CD4-positive, alpha-beta T cell treated with Interleukin-4 for 1 hour (primary cell): Measurements from ENCODE around the gene CCL19.
A peak's percentile ranks its signal among the peaks of the same experiment; 100 is the strongest.
"Not testable (repeated sequence)": the region's sequence is repeated elsewhere in the genome, so short reads cannot be mapped to it uniquely, and the experiment has no call there.

Experiments
- DNase-seq, 2 donors: peaks; one replicate each; pipeline ENCODE4 v3.0.0-alpha.2; 2020 to 2022

The CCL19 gene

DNA sequence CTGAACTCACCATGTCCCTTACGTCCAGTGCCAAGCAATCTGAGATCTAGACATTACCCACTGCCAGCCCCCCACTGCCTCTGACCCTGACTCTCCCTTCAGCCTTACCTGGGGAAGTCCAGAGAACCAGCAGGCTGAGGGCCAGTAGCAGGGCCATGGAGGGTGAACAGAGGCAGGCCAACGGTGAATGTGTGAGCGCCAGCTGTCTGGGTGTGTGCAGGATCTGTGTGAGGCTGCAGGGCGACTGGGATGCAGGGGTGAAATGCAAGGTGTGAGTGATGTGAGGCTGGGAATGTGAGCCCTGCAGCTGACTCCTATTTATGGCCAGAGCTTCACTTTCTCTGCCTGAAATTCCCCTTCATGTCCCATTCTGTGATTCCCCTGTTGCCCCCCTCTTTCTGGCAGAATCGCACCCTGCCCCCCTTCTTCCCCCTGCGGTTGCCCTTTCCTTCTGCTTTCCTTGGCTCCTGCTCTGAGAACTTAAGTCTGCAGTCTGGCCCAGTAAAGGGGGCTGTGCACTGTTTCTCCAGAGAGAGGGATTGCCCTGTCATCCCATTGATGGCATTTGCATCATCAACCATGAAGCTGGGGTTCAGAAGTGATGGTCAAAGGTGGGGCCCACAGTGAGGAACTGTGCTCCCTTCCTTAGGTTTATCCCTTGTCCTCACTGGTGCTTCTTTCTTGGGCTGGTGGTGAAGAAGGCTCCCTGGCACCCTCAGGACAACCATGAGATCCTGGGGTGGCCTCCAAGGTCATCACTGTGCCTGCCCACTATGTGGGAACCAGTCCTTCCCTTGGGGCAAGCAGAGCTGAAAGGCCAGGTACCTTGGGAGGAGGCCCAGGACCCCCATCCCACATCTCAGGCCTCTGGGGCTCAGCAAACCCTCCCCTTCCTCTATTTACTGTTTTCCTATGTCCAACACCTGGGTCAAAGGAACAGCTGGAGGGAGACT is at the start of gene CCL19:
Gene CCL19, minus strand, starts transcription at position 294 of the 953 bp plus-strand sequence. Its CDS starts 137 bp downstream, at position 157.
- DNase-seq: no peak

DNA sequence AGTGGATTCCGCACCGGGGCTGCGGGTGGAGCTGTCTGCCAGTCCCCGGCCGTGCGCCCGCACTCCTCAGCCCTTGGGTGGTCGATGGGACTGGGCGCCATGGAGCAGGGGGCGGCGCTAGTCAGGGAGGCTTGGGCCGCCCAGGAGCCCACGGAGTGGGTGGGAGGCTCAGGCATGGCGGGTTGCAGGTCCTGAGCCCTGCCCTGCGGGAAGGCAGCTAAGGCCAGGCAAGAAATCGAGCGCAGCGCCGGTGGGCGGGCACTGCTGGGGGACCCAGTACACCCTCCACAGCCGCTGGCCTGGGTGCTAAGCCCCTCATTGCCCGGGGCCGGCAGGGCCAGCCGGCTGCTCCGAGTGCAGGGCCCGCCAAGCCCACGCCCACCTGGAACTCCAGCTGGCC is 49.1 kb upstream of the CCL19 start:
- not testable (repeated sequence) for DNase-seq

DNA sequence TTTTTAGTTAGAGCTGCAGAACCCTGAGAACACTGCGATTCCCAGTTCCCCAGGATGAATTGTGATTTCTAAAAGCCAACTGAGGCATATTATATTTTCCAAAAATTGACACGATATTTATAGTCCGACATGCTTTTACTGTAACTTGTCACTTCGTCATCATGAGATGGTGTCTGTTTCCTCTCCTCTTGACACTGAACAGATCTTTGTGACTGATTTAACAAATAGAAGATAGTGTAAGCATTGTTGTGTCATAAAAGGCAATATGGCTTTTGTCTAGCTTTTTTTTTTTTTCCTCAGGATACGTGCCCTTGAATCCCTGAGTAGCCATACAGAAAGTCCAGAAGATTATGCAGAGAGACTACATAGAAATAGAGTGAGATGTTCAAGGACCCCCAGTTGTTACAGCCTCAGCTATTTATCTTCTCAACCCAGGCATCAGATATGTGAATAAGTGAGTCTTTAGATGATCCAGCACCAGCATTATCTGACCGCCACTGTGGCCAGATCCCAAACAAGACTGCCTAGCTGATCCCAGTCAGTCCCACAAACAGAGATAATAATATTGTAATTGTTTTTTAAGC is 46.7 kb upstream of the CCL19 start:
- DNase-seq: no peak

DNA sequence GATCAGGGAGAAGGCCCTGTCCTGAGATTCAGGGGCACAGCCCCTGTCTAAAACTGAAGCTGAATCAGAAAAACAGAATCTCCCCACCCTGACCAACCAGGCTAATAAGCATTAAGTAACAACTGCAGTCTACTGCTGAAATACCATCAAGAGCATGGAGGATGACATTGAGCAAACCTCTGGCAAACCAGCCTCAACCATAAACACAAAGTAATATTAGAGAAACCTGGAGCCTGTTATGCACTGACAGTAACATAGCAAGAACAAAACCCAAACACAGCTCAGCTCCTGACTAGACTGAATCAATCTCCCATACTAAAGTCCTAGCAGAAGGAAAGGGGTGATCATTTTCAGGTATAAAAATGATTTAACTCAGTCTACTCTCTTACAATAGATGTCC is 43.6 kb upstream of the CCL19 start:
- DNase-seq: no peak

DNA sequence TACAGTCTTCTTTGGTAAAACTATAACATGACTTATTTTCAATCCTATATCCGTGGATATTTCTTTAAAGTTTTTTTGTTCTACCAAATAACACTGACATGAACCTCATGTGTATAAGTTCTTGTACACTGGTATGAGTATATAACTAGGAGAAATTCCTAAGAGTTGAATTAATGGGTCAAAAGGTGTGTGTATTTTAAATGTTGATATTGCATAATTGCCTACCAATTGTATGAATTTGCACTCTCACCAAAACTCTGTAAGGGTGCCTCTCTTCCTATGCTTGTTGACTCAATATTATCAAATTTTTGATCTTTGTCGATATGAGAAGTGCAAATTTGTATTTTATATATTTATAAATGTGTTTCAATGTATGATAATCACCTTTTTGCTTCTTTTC is 41.8 kb upstream of the CCL19 start:
- DNase-seq: no peak

DNA sequence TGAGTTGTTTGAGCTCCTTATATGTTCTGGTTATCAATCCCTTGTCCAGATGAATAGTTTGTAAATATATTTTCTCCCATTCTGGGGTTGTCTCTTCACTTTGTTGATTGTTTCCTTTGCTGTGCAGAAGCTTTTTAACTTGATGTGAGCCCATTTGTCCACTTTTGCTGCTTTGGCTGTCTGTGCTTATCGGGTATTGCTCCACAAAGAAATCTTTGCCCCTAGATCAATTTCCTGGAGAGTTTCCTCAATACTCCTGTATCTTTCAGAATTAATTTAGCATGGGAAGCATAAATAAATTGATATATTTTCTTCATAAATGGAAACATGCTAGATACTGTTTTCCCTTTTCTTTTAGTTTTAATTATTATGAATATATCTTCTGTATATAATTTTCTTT is 41.4 kb upstream of the CCL19 start:
- DNase-seq: no peak

DNA sequence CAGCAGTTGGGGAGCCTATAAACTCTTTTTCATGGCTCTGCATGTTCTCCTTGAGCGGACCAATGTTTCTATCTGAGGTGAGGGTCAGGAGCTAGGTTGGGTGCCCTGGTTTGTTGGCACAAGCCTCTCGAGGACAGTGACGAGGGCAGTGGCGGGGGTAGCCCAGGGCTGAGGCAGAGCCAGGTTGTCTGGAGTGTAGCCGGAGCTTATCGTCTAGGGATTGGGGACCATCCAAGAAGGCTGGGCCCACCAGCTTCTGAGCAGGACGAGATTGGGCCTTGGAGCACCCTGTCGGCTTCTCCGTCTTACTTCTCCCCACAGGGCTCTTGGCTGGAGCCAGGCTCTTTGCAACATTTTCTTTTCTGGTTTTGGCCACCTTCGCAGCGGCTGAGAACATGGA is 32.1 kb upstream of the CCL19 start:
- DNase-seq: no peak

DNA sequence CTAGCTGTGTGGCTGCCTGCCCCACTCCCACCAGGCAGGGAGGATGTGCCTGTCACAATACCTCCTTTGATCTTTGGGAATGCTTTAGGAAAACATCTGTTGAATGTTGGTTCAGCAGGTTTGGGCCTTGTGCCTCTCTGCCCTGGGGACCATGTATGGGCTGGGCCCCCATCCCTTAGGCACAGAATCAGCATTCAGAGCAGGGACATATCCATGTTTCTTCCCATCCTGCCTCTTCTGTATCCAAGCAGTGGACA is 28.6 kb upstream of the CCL19 start:
- not testable (repeated sequence) for DNase-seq

DNA sequence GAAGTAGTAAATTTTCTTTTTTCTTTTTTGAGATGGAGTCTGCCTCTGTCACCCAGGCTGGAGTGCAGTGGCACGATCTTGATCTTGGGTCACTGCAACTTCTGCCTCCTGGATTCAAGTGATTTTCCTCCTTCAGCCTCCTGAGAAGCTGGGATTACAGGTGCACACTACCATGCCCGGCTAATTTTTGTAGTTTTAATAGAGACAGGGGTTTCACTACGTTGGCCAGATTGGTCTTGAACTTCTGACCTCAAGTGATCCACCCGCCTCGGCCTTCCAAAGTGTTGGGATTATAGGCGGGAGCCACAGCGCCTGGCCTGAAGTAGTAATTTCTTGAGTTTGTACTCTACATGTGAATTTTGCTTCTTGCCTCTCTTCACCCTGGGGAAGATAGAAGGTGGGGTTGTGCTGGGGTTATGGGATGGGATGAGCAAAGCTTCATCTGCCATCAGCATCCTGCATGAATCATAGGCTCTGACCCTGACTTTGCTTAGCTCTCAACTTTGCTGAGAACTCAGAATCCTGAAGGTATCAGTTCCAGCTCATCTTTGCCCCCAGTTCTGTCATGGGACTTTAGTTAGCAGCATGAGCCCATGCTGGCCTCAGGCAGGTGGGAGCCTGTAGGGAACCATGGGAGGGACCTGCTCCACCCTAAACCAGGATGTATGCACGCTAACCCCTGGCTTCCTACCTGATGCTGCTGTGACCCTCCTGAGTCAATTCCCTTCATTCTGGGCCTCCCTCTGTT is 28.1 kb upstream of the CCL19 start:
- DNase-seq: no peak

DNA sequence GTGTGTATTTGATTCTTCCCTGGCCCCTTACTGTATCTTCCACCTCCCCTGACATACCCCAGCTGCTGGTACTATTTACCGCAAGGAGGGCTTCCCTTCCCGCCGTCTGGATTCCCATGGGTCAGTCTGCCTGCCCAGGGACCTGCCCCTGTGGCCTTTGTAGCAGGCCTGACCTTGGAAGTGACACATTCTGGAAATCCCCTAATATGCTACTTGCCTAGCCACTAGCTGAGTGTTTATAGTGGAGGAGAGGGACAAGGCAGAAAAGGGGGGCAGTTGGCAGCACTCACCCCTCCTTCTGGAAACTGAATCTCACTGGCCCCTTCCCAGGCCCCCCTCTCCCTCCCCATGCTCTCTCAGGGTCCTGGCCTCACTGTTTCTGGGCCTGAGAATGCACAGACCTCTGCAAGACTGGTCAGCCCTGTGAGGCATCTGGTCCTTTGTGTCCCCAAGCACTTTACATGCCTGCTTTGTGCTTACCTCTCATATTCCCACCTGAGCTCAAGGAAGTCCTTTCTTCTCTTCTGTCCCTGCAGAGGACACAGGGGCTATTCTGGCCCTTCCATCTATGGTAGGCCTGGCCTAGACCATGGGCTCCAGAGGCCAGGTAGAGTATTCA is 27.0 kb upstream of the CCL19 start:
- no peak for DNase-seq

DNA sequence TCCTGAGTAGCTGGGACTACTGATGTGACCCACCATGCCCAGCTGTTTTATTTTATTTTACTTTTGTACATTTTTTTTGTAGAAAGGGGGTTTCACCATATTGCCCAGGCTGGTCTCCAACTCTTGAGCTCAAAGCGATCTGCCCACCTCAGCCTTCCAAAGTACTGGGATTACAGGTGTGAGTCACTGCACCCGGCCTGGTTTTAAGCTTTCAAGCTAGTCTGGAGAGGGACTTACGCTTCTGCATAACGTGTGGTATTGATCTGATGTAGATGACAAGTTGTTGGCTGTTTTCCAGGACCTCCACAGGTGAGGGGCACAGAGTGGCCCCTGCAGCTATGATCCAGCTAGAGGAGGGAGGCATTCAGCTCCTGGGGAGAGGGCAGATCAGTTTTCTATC is 25.6 kb upstream of the CCL19 start:
- no peak for DNase-seq

DNA sequence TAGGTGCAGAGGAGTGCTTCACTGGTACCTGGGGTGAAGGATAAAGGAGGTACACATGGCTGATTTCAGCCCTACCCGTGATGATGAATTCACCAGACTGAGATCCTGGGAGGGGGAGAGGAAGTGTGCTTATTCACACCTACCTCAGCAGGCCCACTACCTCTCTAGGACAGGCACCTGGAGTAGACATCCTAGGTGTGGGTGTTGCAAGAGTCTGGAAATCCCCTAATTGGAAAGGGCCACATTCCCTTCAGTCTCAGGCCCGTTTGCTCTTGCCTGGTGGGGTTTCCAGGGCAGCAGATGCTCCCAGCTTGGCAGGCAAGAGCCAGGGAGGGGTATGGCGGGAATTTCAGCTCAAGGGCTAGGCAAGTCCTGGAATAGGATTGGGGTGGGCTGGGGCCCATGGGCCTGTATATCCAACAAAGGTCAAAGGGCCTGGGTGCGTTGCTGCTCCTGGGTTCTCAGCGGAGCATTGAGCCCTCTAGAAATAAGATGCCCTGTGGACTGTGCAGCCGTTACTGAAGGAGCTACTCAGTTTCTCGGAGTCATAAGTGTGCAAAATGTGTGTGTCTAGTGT is 24.7 kb upstream of the CCL19 start:
- no peak for DNase-seq

DNA sequence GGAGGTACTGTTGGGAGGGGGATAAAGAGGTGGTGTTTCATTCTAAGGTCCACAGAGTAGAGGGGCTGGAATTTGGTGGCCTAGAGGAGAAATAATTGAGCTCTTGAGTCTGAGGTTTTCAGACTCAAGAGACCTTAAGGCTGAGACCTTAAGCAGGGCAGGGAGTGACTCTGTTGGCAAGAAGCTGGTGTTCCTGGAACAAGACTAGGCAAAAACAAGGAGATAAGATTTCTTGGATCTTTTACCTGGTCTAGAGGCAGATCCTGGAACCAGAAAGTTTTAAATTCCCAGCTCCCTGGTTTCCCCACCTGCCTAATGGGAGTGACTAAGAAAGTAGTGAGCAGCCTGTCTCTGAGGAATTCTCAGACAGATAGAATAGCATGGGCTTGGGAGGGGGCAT is 22.9 kb upstream of the CCL19 start:
- DNase-seq: no peak

DNA sequence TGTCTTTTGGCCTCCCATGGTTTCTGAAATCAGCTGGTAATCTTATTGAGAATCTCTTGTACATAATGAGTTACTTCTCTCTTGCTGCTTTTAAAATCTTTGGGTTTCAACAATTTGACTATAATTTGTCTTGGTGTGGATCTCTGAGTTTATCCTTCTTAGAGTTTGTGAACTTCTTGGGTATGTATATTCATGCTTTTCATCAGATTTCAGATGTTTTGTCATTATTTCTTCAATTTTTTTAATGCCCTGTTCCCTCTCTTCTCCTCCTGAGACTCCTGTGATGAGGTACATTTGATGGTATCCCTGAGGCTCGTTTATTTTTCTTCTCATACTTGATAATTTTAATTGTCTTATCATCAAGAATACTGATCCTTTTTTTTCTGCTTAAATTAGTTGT is 21.1 kb upstream of the CCL19 start:
- DNase-seq: no peak

DNA sequence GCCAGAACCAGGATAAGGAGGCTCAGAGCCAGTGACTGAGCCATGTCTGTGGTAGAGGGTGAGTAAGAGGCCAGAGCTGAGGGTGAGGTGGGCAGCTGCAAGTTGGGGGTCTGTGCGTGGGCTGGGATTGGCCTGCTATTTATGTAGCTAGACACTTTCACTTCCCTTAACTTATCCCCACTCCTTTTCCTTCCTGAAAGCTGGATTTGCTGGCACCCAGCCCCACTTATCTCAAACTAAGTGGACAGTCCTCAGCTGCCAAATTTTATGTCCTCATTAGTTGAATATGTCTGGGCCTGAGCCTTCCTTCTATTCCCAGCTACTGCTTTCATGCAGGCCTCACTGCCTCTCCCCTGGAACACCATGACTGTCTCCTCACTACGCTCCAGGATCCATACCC is 18.9 kb upstream of the CCL19 start, which contains the start of gene CCL21:
Gene CCL21, minus strand, starts transcription at position 114 of the 400 bp plus-strand sequence. Its CDS starts 70 bp downstream, at position 44.
- no peak for DNase-seq

DNA sequence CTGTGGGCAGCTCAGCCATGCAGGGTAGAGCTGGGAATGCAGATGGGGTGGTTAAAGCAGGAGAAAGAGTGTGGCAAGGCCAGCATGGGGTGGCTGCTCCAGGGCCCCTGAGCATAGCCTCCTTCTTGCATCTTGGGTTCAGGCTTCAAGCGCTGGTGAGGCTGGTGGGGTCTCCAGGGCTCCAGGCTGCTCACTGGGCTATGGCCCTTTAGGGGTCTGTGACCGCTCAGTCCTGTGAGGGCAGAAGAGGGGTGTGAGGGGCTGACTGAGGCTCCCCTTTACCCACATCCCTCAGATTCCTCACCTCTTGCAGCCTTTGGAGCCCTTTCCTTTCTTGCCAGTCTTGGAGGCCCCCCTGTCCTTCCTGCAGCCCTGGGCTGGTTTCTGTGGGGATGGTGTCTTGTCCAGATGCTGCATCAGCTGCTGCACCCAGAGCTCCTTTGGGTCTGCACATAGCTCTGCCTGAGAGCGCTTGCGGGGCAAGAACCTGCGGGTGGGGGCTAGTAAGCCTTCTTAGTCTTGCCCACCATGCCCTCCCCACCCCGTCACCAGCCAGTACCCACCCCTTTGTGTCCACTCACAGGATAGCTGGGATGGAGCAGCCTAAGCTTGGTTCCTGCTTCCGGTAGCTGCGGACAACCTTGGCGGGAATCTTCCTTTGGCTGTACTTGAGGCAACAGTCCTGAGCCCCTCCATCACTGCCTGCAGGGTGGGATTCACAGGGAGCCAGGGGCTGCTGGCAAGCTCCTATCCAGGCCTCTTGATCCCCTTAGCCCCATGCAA is 18.3 kb upstream of the CCL19 start:
- no peak for DNase-seq

DNA sequence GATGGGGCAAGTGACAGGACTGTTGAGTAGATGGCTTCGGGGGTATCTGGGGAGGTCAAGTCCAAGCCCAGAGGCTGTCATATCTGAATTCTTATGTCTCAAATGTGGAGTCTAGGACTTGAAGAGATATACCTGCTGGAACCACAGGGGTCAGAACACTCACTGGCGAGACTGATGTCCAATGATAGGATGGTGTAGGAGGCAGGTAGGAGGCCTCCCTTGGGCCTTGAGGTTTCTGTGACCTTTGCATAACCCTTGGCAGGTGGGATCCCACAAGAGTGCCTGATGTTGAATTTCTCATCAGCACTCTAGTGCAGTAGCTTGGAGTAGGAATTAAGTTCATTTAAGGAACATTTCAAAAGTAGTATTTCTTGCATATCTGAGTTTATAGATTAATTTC is 16.1 kb upstream of the CCL19 start:
- DNase-seq: no peak

DNA sequence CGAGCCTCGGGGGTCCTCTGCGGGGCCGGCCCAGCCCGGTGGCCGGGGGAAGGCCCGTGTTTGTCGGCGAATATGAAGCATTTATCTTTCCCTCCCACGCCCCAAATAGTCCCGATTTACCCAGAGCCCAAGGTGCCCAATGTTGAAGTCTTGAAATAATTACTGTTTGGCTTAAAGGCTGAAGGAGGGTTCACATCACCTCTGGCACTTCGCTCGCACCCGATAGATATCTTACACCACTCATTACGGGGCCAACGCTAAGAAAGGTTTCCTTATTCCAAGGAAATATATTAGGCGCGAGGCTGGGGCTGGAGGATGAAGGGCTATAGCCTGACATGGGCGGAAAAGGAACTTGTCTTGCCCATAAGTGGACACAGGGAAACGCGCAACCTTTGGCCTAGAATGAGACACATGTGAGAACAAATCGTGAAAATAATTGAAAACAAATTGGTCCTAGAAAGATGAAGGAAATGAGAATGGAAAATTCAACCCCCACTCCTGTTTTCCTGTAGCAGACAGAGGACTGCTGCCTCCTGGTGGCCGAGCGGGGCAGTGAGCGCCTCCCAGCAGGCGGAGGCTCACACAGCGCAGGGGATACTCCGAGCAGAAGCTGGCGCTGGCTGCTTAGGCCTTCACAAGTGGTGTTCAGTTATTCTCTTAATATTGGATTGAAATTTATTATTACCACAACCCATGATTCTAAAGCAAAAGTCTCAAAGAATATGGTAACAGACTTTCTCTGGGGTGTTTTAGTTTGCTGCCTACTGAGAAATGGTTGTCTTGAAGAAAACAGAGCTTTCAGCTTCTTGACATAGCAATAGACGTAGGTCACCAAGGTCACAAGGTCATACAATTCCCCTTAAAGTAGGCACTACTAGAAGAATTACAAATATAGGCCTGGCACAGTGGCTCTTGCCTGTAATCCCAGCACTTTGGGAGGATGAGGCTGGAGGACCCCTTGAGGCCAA is 11.0 kb upstream of the CCL19 start:
- DNase-seq: peak; percentile 77 to 82

DNA sequence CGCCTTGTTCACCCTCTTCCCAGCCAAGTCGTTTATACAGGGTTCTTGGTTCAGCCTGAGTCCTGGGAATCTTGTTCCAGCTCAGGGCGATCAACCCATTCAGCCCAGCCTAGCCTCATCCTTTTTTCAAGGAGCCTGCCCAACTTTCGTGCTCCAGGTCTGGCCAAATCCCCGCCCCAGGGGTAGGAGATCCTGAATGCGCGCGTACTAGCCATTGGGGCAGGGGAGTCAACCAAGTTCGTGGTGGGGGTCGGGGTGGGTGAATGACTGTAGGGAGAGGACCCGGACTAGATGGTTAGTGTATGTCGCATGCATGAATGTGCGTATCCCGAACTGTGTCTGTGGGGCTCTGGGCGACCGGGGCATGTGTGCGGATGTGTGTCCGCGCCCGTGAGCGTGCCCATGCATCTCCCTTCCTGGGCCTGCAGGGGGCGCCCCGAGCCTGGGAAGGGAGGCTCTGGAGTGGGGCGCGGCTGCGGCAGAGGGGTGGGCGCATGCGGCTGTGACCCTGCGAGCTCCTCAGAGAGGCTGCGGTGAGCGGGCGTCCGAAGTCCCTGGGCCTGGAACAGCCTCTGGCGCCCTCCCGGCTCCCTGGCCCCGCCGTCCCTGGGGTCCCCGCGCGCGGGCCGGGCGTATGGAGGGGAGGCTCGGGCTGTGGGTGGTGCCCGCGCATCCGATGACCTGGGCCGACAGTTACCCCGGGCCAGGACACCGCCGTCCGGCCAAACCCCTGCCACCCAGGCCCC is 10.1 kb upstream of the CCL19 start:
- peak; percentile 70 to 78 for DNase-seq

DNA sequence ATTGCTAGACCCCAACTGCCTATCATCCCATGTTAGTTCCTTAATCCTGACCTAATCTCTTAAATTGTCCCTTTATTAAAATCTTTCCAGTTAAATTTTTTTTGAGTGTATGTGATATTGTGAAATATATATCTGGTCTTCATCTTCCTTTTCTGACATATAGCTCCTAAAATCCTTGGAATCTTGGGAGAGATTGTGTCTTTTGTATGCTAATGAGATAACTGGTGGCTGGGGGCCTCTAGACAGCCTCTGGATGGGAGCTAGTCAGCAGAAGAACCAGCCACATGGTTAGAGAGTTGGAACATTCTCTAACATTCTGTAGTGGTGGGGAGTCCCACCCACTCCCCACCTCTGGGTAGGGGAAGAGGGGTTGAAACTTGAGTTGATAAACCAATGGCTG is 3.7 kb upstream of the CCL19 start:
- DNase-seq: no peak
